HG02852 (cell line): ENCODE data around the gene HIVEP3.

Source experiments
- ATAC-seq: cut with Tn5 transposase; IDR thresholded peaks from one replicate; pipeline ENCODE4 v1.9.1; 2021; ENCODE audit warnings: mild to moderate bottlenecking, moderate library complexity; ENCODE audit not compliant: unreplicated experiment

HIVEP3 gene

GRCh38 chr1:41894808-41895483 lies 23.8 kb downstream of the HIVEP3 start:
- no peak for ATAC-seq

- ATAC-seq = no peak
Measured at GRCh38 chr1:41894101-41894807, 24.5 kb downstream of the HIVEP3 start.

DNA sequence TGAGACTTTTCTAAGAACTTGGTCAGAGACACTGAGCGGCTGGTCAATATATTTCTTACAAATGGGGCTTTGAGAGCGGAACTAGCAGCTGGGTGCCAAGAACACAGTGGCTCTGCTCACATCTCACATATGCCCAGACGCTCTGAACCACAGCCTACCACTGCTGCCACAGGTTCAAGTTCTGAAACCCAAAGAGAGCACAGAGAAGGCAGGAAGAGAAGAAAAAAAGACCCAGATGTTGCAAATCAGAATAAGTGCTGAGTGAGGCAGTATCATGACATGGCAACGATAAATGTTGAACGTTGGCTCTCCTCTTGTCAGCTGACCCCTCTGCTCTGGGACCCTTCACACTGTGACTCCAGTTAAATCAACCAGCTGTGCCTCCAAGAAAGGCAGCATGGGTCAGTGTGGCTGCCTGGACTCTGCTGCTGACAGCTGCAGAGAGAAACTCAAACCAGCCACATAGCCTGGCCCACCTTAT lies 26.4 kb downstream of the HIVEP3 start:
- ATAC-seq = no peak

DNA sequence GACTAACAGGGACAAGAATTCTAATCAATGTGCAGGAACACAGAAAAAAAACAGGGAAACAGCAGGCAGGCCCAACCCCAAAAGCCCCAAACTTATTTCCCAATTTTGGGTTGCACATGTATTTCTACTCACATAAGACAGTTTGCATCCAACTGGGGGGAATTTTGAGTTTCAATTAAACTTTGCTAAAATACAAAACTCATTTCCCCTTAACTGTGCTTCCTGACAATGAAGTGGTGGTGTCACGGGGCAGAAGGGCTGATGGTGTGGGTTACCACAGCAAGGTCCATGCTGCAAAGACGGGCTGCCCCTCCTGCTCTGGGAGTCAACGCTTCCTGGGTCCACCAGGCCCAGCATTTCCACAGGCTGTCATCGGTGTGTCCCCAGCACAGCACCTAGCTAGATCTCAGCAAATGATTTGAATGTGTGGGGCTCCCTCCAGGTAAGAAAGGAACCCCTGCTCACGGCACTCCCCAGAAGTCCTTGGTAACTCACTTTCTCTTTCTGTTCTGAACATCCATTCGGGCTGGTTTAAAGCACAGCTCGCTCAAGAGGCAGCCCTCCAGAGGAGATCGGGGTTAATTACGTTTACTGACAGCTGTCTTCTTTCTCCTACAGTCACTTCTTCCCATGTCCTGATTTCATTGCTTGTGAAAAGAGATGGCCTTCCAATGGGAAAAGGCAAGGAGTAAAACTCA lies 27.4 kb downstream of the HIVEP3 start:
- ATAC-seq = peak; percentile 92

DNA sequence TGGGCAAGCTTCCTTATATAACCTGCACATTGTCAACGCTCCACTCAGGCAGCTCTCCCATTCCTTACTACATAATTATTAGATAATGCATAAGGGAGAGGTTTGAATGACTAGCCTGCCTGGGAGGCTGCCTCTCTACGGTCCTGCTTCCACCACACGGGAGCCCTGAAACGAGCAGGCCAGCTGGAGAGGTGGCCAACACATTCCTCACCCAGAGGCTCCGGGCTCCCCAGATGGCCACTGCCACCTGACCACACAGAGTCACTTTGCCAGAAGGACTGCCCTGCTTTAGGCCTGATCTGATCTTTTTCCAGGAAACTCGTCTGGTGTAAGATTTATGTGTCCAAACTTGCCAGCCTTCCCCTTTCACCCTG lies 27.9 kb downstream of the HIVEP3 start:
- ATAC-seq = no peak

DNA sequence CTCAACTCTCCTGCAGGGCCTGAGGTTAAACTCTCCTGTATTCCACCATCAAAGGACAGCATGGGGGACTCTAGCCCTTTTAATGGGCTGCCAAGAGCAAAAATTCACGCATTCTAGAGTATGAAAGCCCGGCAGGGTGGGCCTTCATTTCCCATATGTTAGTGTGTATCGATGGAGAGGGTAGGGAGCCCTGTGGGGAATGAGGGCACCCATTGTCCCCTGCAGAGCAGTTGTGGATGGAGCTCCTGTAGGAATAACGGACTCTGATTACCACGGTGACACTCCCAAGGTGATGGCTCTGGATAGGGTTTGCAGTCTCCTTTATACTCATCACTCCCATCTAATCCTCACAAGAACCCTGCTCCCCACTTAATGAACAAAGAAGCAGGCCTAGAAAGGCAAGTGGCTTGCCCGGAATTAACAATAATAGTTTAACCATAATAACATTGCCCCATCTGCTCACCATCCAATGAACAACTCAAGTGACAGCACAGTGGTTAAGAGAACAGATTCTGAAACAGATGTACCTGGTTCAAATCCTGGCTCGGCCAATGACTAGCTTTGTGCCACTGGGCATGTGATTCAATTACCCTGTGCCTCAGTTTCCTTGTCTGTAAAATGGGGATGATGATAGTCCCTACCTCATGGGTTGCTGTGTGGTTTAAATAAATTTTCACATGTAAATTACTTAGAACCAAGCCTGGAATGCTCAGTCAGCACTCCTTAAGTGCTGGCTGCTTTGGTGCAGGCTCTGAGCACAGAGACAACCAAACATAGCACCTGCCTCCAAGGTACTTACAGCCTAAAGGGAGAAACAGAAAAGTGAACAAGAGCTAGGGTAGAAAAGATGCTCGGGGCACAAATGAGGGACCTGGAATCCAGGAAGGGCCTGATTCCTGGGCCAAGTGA lies 29.0 kb downstream of the HIVEP3 start:
- no peak for ATAC-seq

DNA sequence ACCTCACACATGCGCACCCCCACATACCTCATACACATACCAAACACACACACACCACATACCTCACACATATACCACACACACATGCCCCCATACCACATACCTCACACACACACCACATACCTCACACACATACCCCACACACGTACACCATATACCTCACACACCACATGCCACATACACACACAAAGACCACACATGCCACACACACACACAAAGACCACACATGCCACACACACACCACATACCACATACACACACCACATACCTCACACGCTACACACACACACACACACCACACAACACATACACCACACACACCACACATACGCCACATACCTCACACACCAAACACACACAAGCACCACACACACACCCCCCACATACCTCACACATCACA lies 30.0 kb downstream of the HIVEP3 start:
- no peak for ATAC-seq

DNA sequence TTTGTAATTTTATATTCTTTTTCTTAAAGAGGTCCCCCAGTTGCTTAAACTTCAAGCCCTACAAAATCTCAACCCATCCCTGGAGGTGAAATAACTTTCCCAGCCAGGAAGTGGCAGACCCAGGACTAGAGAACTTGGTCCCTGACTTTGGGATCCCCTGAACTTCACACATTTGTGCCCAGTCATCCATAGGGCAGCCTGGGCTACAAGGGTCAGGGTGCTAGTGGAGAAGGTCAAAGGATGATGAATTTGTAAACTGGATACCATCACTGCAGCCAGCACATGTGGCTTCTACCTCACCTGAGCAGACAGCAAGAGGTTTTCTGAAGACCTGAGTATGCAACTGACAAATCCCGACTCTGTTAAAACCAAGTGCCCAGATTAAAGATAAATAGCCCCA lies 31.4 kb downstream of the HIVEP3 start:
- ATAC-seq = no peak

DNA sequence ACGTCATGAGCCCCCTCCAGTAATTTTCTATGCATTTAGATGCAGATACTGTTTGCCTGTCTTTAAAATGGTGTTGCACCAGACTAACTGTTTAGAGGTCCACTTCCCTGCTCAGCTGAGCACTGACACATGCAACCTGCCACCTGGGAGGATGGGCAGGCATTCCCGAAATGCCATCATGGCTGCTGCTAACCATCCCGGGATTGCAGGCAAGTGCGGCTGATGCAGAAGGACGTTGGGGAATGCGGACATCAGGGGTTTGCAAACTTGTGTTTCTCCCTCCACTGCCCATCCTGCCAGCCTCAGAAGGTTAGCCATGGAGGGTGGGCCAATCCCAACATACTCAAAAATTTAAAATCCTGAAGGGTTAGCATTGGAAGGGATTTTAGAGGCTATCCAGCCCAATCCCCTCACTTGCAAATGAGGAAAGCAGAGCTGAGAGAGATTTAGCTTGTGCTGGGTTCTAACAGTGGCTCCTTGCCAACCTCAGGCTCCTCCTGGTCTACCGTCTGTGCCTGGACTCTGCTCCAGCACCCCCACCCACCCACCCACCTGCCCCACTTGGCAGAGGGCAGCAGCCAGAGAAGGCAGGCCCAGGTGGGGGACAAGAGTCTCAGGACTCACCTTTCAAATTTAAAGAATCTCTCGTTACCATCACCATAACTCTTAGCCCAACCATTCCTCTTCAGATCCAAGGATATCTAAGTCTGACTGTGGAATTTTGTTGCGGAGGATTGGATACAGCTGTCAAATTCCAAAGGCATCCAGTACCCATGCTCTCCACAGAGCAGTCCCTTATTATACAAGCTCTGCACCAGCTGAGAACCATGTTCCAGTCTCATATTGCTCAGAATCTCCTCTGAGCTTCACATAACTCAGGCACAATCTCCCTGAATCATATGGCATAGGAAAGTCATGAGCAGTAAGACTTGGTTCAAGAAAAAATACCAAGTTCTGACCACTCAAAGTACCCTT lies 34.2 kb downstream of the HIVEP3 start:
- ATAC-seq = no peak

GRCh38 chr1:41883507-41883906 lies 35.2 kb downstream of the HIVEP3 start:
- no peak for ATAC-seq

GRCh38 chr1:41882486-41882885 lies 36.2 kb downstream of the HIVEP3 start:
- no peak for ATAC-seq

GRCh38 chr1:41882068-41882477 lies 36.6 kb downstream of the HIVEP3 start:
- no peak for ATAC-seq

DNA sequence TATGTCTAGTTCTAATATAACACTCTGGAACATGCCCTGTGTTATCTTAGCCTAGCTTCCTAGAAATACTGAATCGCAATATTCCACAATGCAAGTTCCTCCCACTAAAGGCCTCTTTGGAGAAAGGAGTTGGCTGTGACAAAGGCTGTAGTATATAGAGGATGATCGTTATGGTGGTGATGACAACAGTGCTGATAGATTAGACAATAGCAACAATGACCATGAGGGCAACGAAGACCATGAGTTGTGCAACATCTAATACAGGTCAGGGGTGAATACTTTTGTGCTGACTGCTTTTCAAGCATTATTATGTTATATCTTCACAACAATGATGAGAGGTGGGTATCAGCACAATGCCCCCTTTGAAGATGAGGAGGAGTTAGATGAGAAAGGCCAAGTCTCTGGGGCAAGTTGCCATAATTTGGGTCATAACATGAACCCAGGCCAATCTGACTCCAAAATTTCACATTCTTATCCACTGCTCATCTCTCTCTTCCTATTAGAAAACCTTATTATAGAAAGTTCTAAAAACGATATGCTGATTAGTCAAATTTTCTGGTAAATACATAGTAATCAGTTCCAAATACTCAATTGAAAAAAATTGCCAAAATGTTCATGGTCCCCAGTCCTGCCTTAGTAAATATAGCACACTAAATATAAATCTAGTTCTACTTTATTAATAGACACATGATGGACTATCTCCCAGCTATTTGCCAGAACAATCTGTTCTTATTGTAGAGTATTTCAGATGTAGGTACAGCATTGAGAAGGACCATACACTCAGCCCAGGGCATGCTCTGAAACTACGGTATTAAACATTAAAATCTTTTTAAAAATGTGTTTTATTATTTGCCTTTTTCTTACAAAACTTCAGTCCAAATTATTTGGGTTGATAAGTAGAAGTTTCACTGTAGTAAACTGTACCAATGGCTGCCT lies 37.5 kb downstream of the HIVEP3 start:
- no peak for ATAC-seq

DNA sequence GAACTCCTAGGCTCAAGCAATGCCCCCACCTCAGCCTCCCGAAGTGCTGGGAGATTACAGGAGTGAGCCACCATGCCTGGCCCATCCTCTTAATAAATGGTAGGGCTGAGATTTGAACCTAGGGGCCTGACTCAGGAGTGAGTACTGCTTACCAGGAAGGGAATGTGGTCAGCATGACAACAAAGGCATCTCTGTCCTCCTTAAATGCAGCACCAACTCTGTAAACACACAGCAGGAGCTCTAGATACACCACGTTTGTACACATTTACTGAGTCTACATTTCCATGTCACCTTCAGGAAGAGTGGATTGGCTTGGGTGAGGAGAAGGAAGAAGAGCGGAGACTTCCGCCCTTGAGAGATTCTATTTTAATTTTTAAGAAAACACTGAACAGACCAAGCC lies 38.5 kb downstream of the HIVEP3 start:
- no peak for ATAC-seq

DNA sequence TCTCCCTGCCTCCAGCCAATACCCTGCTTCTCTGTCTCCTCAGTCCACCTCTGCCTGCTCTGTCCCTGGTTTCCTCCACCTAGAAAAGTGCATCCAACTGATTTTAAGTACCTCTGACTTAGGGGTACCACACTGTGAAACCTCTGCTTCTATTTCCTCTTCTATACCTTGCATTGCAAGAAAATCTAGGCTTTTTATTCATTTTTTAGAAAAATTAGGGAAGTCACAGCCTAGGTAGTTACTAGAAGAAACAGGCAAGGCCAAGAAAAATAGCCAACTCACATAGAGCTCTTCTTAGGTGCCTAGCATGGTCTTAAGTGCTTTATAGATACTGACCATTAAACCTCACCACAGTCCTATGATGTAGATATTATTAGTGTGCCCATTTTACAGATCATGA lies 39.1 kb downstream of the HIVEP3 start:
- ATAC-seq = no peak

DNA sequence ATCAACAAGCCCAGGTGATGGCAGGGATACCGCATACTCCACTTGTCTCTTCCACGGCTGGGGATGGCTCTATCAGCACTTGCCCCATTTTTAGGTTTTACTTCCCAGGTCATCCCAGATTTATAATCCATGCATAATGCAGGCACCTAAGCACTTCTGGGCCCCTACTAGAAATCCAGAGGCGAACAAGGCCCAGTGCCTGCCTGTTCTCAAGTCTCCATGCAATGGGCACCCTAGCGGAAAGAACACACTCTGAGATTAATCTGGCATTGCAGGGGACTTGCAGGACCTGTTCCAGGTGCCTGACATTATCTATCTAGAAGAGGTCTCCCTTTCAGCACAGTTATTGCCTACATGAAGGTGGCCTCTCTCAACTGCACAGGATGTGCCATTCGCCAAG lies 39.8 kb downstream of the HIVEP3 start:
- ATAC-seq = no peak

DNA sequence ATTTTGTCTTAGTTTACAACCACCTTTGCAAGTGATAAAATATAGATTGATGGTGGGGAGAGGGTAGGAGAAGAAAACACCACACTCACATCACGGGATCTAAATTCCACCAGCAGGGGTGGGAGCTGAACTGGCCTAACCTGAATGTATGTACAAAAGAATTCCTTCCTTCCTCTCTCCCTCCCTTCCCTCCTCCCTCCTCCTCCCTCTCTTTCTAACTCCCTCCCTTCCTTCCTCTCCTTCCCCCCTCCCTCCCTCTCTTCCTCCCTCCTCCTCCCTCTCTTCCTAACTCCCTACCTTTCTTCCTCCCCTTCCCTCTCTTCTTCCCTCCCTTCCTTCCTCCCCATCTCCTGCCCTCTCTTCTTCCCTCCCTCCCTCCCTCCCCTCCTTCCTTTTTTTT lies 40.2 kb downstream of the HIVEP3 start:
- no peak for ATAC-seq

DNA sequence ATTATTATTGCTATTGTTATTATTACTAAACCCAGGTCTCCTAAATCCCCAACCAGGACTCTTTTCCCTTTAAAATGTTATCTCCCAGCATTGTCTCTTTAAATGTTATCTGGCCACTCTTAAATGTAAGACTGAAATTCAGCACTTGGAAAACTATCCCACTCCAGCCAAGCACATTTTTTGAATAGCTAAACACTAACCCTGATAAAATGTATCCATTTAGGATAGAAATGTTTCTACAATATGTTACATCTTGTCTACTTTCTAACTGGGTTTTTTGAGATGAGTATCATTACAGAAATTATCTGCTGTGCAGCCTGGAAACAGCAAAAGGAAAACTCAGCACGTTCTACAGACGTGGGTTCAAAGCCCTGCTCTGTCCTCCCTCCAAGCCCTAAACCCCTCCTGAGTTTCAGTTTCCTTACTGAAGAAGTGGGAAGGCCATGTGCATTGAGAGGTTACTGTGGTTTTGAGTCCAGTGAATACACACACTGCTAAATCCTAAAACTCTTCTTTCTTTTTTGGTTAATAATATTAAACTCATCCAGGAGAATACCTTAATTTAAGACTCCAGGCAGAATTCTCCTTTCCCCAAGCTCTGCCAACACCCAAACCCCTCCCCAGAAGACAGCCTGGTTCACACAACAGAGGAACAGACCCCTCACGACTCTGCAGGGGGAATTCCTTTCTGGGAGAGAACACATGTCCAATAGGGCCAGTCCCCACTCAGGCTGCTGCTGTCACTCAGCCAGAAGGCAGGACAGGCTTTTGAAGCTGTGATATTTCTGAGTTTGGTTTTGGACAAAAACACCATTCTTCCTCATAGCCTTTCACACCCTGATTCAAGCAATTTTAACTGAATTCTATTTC lies 41.9 kb downstream of the HIVEP3 start:
- no peak for ATAC-seq
